WTC11 (cell line): Measurements from ENCODE around the gene GOLGA7B. TPM values are rescaled to one million over a fixed set of nuclear protein-coding genes. Genes with fewer than 3 reads are reported as not detected.
"Not testable (repeated sequence)": the region's sequence is repeated elsewhere in the genome, so short reads cannot be mapped to it uniquely, and the experiment has no call there.

ENCODE experiments used
- ATAC-seq: fragments of 200-7000 bp; cut with Tn5 transposase; 2 replicates; pipeline ENCODE4 v1.10.0; 2021; ENCODE audit warnings: mild to moderate bottlenecking, moderate library complexity
- CTCF ChIA-PET: fragments of 300-600 bp; sonication (Branson Sonifier 250); formaldehyde crosslinking; loops from one replicate; lab custom pipeline; 2021; ENCODE audit warnings: antibody characterized with exemption; lab: Charles Lee
- POLR2A ChIA-PET: fragments of 350-600 bp; sonication (Branson Sonifier 250); formaldehyde crosslinking; loops from one replicate; lab custom pipeline; 2021; ENCODE audit warnings: antibody characterized with exemption; lab: Charles Lee
- DNase-seq: peaks from one replicate; pipeline ENCODE4 v3.0.0; 2021; ENCODE audit warnings: low spot score
- H3K27ac Mint-ChIP-seq: 2 replicates; pipeline ENCODE4 v1.8.0; 2021; ENCODE audit warnings: mixed read lengths
- H3K27me3 Mint-ChIP-seq: 2 replicates; pipeline ENCODE4 v1.8.0; 2021; ENCODE audit warnings: low read depth, mild to moderate bottlenecking, moderate library complexity, mixed read lengths
- H3K36me3 Mint-ChIP-seq: 2 replicates; pipeline ENCODE4 v1.8.0; 2021; ENCODE audit warnings: mixed read lengths
- H3K4me1 Mint-ChIP-seq: 2 replicates; pipeline ENCODE4 v1.8.0; 2022; ENCODE audit warnings: mixed read lengths
- H3K4me3 Mint-ChIP-seq: 2 replicates; pipeline ENCODE4 v1.8.0; 2021; ENCODE audit warnings: mild to moderate bottlenecking, moderate library complexity, mixed read lengths
- H3K9me3 Mint-ChIP-seq: 2 replicates; pipeline ENCODE4 v1.8.0; 2021; ENCODE audit warnings: mixed read lengths
- ATF1 ChIP-seq: sonication (generic); formaldehyde crosslinking; IDR thresholded peaks from 2 replicates; pipeline ENCODE4 v1.8.1; 2023; ENCODE audit warnings: mild to moderate bottlenecking, moderate library complexity, missing genetic modification reagents
- ATF3 ChIP-seq: sonication (generic); formaldehyde crosslinking; conservative IDR thresholded peaks from 2 replicates; pipeline ENCODE4 v1.8.1; 2022; ENCODE audit warnings: mild to moderate bottlenecking, missing genetic modification reagents
- CDX4 ChIP-seq: fragments of 250-450 bp; sonication (Bioruptor Pico); IDR thresholded peaks from 2 replicates; pipeline ENCODE4 v1.9.0; 2021; ENCODE audit warnings: moderate library complexity, mild to moderate bottlenecking, inconsistent platforms, borderline replicate concordance
- ELF4 ChIP-seq: sonication (generic); formaldehyde crosslinking; IDR thresholded peaks from 2 replicates; pipeline ENCODE4 v1.8.1; 2022; ENCODE audit warnings: low read depth, mild to moderate bottlenecking, moderate library complexity, missing genetic modification reagents
- HMGXB4 ChIP-seq: sonication (generic); formaldehyde crosslinking; IDR thresholded peaks from 2 replicates; pipeline ENCODE4 v1.8.1; 2023; ENCODE audit warnings: mild to moderate bottlenecking, moderate library complexity, missing genetic modification reagents
- IRF2 ChIP-seq: sonication (generic); formaldehyde crosslinking; IDR thresholded peaks from 2 replicates; pipeline ENCODE4 v1.8.0; 2022; ENCODE audit warnings: low read depth, missing genetic modification reagents, borderline replicate concordance
- JUN ChIP-seq: sonication (generic); formaldehyde crosslinking; IDR thresholded peaks from 2 replicates; pipeline ENCODE4 v1.8.0; 2023; ENCODE audit warnings: mild to moderate bottlenecking, missing genetic modification reagents
- NFYB ChIP-seq: sonication (generic); formaldehyde crosslinking; conservative IDR thresholded peaks from 2 replicates; pipeline ENCODE4 v1.8.0; 2022; ENCODE audit warnings: low read depth, missing genetic modification reagents
- OVOL2 ChIP-seq: fragments of 250-450 bp; sonication (Bioruptor Pico); IDR thresholded peaks from 2 replicates; pipeline ENCODE4 v1.9.0; 2021; ENCODE audit warnings: mild to moderate bottlenecking, borderline replicate concordance
- STAT6 ChIP-seq: sonication (generic); formaldehyde crosslinking; conservative IDR thresholded peaks from 2 replicates; pipeline ENCODE4 v1.8.1; 2023; ENCODE audit warnings: mild to moderate bottlenecking, low read depth, missing genetic modification reagents, moderate library complexity
- USF1 ChIP-seq: sonication (generic); formaldehyde crosslinking; IDR thresholded peaks from 2 replicates; pipeline ENCODE4 v1.8.0; 2022; ENCODE audit warnings: mild to moderate bottlenecking, missing genetic modification reagents
- ZBTB21 ChIP-seq: sonication (generic); formaldehyde crosslinking; IDR thresholded peaks from 2 replicates; pipeline ENCODE4 v1.8.1; 2023; ENCODE audit warnings: mild to moderate bottlenecking, missing genetic modification reagents, borderline replicate concordance
- ZMAT4 ChIP-seq: fragments of 250-450 bp; sonication (Bioruptor Pico); IDR thresholded peaks from 2 replicates; pipeline ENCODE4 v1.9.0; 2021; ENCODE audit warnings: mild to moderate bottlenecking
- ZNF121 ChIP-seq: sonication (generic); formaldehyde crosslinking; IDR thresholded peaks from 2 replicates; pipeline ENCODE4 v1.8.0; 2023; ENCODE audit warnings: missing genetic modification reagents
- ZNF317 ChIP-seq: sonication (generic); formaldehyde crosslinking; IDR thresholded peaks from 2 replicates; pipeline ENCODE4 v1.8.1; 2023; ENCODE audit warnings: low read depth, mild to moderate bottlenecking, moderate library complexity, missing genetic modification reagents, borderline replicate concordance
- ZNF396 ChIP-seq: fragments of 250-450 bp; sonication (Bioruptor Pico); IDR thresholded peaks from 2 replicates; pipeline ENCODE4 v1.8.0; 2021; ENCODE audit warnings: mild to moderate bottlenecking, moderate library complexity, borderline replicate concordance
- ZNF425 ChIP-seq: fragments of 250-450 bp; sonication (Bioruptor Pico); conservative IDR thresholded peaks from 2 replicates; pipeline ENCODE4 v1.9.0; 2021; ENCODE audit warnings: mild to moderate bottlenecking
- ZSCAN18 ChIP-seq: fragments of 250-450 bp; sonication (Bioruptor Pico); IDR thresholded peaks from 2 replicates; pipeline ENCODE4 v2.1.2; 2022; ENCODE audit warnings: mild to moderate bottlenecking, moderate library complexity
- total RNA-seq: library from RNA; stranded (reverse); gene quantifications from 3 replicates; pipeline ENCODE4 v1.2.3, GENCODE V29; 2021

Gene GOLGA7B
- total RNA-seq, 1 experiment from 2014 or later: 0.24 TPM

- H3K36me3 Mint-ChIP-seq: no peaks in the 10 kb centered on the region; the same call in none of the 2 replicates
- no peak overlapping the region for H3K4me3 Mint-ChIP-seq
- no peak for TF ChIP-seq IRF2
- TF ChIP-seq NFYB (CRISPR knock-in tag): no peak
- TF ChIP-seq ATF1 (CRISPR knock-in tag): no peak
- no peak for TF ChIP-seq OVOL2 (CRISPR knock-in tag)
- peaks cover 16% of the 10 kb centered on the region for H3K9me3 Mint-ChIP-seq
- ATAC-seq (no peak), DNase-seq (no peak)
- CTCF ChIA-PET: interaction anchor here (1.0 kb wide), 1 partner anchor 51 kb away, joined by 4 read pairs; no protein-coding TSS in a partner anchor
- no peak overlapping the region for H3K27ac Mint-ChIP-seq
- POLR2A ChIA-PET: no interaction called here
- H3K4me1 Mint-ChIP-seq: no peaks in the 10 kb centered on the region
- peaks cover 6% of the 10 kb centered on the region for H3K27me3 Mint-ChIP-seq
These were observed 6.9 kb upstream of the GOLGA7B start for GRCh38 chr10:97842656-97843280.

GRCh38 chr10:97843281-97843671 is 6.4 kb upstream of the GOLGA7B start:
- no peaks in the 10 kb centered on the region; the same call in none of the 2 replicates for H3K36me3 Mint-ChIP-seq
- H3K27me3 Mint-ChIP-seq: peaks cover 6% of the 10 kb centered on the region
- H3K27ac Mint-ChIP-seq: no peak overlapping the region
- H3K9me3 Mint-ChIP-seq: peaks cover 16% of the 10 kb centered on the region
- ChIA-PET POLR2A (no interaction called here), CTCF (interaction anchor here (1.0 kb wide), 1 partner anchor 52 kb away, joined by 4 read pairs; no protein-coding TSS in a partner anchor)
- ATAC-seq (no peak), DNase-seq (no peak)
- H3K4me3 Mint-ChIP-seq: no peak overlapping the region
- no peak for TF ChIP-seq STAT6
- TF ChIP-seq USF1 (CRISPR knock-in tag): no peak
- TF ChIP-seq JUN (CRISPR knock-in tag): no peak
- no peak for TF ChIP-seq ZNF396 (CRISPR knock-in tag)
- TF ChIP-seq ZNF121 (CRISPR knock-in tag): no peak
- TF ChIP-seq ATF3 (CRISPR knock-in tag): no peak
- no peak for TF ChIP-seq ZNF317
- TF ChIP-seq ELF4 (CRISPR knock-in tag): no peak
- no peak for TF ChIP-seq ZSCAN18
- no peak for TF ChIP-seq ZBTB21 (CRISPR knock-in tag)
- no peak for TF ChIP-seq ZNF425 (CRISPR knock-in tag)
- TF ChIP-seq CDX4 (CRISPR knock-in tag): no peak
- TF ChIP-seq HMGXB4 (CRISPR knock-in tag): no peak
- TF ChIP-seq ZMAT4 (CRISPR knock-in tag): no peak
- TF ChIP-seq, all 79 proteins: peak for 0
- H3K4me1 Mint-ChIP-seq: no peaks in the 10 kb centered on the region

GRCh38 chr10:97843972-97844371 is 5.7 kb upstream of the GOLGA7B start:
- H3K27ac Mint-ChIP-seq, H3K4me3 Mint-ChIP-seq, POLR2A ChIA-PET, ATAC-seq, H3K4me1 Mint-ChIP-seq, DNase-seq, H3K36me3 Mint-ChIP-seq: not testable (repeated sequence)
- CTCF ChIA-PET: interaction anchor here (1.0 kb wide), 1 partner anchor 52 kb away, joined by 4 read pairs; no protein-coding TSS in a partner anchor
- Mint-ChIP-seq H3K9me3 (peaks cover 16% of the 10 kb centered on the region), H3K27me3 (peaks cover 11% of the 10 kb centered on the region)
